Stimulated activated CD8-positive, alpha-beta memory T cell treated with anti-CD3 and anti-CD28 coated beads, Interleukin-2, amount 100 ng/mL, for 48 hours (primary cell): Measurements from ENCODE around the gene SLC27A4.

Source experiments
- DNase-seq, 2 donors: peaks; one replicate each; pipeline ENCODE4 v3.0.0-alpha.2; 2020; ENCODE audit warnings: low read depth in 2 of 2

SLC27A4 gene

GRCh38 chr9:128365525-128365924, 25.2 kb downstream of the SLC27A4 start:
- DNase-seq: no peak

- DNase-seq: no peak
Observed at GRCh38 chr9:128369024-128369706, 28.8 kb downstream of the SLC27A4 start.

- no peak for DNase-seq
Observed at GRCh38 chr9:128370367-128370751, 30.0 kb downstream of the SLC27A4 start.

GRCh38 chr9:128370752-128371629, 30.7 kb downstream of the SLC27A4 start, which contains the start of gene URM1:
Gene URM1, plus strand, starts transcription at chr9:128371374. Its CDS starts 7 bp downstream, at chr9:128371381.
- peak; percentile 90 to 94 for DNase-seq

GRCh38 chr9:128371630-128372117, 31.3 kb downstream of the SLC27A4 start:
- no peak for DNase-seq

- DNase-seq: no peak
Observed at GRCh38 chr9:128372188-128372641, 31.9 kb downstream of the SLC27A4 start.

- DNase-seq: no peak
Observed at GRCh38 chr9:128372784-128373183, 32.5 kb downstream of the SLC27A4 start.

GRCh38 chr9:128374221-128374675, 33.9 kb downstream of the SLC27A4 start:
- no peak for DNase-seq

GRCh38 chr9:128375865-128376264, 35.5 kb downstream of the SLC27A4 start:
- no peak for DNase-seq

- no peak for DNase-seq
Observed at GRCh38 chr9:128382261-128382660, 41.9 kb downstream of the SLC27A4 start.

- no peak for DNase-seq
Observed at GRCh38 chr9:128383007-128383753, 42.9 kb downstream of the SLC27A4 start.

GRCh38 chr9:128383791-128384190, 43.5 kb downstream of the SLC27A4 start:
- DNase-seq: no peak

- no peak for DNase-seq
Observed at GRCh38 chr9:128384801-128385495, 44.6 kb downstream of the SLC27A4 start.

GRCh38 chr9:128385496-128386460, 45.5 kb downstream of the SLC27A4 start:
- no peak for DNase-seq

- no peak for DNase-seq
Observed at GRCh38 chr9:128388150-128388549, 47.8 kb downstream of the SLC27A4 start.

- no peak for DNase-seq
Observed at GRCh38 chr9:128389395-128390149, 49.2 kb downstream of the SLC27A4 start.

- no peak for DNase-seq
Observed at GRCh38 chr9:128390150-128390812, 50.0 kb downstream of the SLC27A4 start.

- no peak for DNase-seq
Observed at GRCh38 chr9:128390813-128391711, 50.7 kb downstream of the SLC27A4 start.
